OCI-M1 (cell line): Measurements from ENCODE around the gene MYBPC3.
"Not testable (repeated sequence)": the region's sequence is repeated elsewhere in the genome, so short reads cannot be mapped to it uniquely, and the experiment has no call there.

Experiments
- DNase-seq: peaks from one replicate; lab custom pipeline; 2025; lab: John Stamatoyannopoulos, UW

Gene MYBPC3

DNA sequence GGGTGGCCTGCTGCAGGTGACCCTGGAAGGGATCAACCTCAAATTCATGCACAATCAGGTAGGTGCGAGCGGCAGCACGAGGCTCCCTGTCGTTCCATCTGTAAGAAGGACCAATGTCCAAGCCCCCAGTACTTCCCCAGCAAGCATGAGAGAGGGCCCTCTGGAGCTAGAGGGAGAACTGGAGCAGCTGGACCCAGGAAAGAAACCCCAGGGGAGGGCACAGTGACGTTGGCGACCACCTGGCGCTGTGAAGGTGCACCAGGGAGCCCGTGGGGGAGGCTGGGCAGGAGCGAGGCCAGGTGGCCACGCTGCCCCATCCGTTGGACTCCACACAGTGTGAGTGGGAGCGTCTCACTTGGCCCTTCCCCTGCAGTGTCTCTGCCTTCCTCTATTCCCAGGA, 28.0 kb downstream of the MYBPC3 start:
- DNase-seq, result no peak

DNA sequence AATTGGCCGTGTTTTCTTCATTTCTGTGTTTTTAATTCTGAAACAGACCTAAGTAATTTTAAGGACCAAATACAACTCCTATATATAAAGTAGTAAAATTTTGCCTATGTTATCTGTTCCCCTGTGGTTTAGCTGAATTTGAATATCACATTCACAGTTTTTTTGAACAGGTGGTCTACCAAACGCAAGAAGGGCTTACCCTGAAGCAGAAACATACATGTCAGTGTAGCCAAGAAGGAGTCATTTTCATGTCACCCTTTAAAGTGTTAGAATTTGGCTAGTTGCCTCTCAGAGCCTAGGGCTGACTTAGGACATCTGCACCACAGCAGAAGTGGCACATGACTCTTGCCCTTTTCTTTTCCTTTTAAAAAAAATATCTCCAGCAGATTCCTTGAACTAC, 34.3 kb downstream of the MYBPC3 start:
- DNase-seq, result no peak

GRCh38 chr11:47317064-47317828, 35.3 kb downstream of the MYBPC3 start:
- DNase-seq, result no peak

DNA sequence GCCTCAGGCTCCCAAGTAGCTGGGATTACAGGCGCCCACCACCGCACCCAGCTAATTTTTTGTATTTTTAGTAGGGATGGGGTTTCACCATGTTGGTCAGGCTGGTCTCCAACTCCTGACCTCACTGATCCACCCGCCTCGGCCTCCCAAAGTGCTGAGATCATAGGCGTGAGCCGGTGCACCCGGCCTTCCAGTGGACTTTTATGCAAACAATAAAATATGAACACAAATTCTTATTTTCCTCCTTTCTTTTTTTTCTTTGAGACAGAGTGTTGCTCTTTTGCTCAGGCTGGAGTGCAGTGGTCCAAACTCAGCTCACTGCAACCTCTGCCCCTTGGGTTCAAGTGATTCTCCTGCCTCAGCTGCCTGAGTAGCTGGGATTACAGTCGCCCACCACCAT, 36.0 kb downstream of the MYBPC3 start:
- DNase-seq, result not testable (repeated sequence)

DNA sequence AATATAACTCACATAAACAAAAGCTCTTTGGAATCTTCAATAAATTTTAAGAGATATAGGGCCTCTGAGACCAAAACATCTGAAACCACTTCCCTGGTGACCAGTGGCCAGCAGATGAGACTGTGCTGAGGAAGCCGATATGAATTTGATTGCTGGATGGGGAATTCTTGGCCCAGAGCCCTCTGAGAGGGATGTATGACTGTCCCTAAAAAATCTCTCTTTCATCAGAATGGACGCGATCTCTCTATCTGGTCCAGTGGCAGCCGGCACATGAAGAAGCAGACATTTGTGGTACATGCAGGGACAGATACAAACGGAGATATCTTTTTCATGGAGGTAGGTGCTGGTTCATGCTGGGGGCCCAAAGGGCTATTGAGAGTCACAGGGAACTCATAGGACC, 37.5 kb downstream of the MYBPC3 start:
- DNase-seq, result no peak

DNA sequence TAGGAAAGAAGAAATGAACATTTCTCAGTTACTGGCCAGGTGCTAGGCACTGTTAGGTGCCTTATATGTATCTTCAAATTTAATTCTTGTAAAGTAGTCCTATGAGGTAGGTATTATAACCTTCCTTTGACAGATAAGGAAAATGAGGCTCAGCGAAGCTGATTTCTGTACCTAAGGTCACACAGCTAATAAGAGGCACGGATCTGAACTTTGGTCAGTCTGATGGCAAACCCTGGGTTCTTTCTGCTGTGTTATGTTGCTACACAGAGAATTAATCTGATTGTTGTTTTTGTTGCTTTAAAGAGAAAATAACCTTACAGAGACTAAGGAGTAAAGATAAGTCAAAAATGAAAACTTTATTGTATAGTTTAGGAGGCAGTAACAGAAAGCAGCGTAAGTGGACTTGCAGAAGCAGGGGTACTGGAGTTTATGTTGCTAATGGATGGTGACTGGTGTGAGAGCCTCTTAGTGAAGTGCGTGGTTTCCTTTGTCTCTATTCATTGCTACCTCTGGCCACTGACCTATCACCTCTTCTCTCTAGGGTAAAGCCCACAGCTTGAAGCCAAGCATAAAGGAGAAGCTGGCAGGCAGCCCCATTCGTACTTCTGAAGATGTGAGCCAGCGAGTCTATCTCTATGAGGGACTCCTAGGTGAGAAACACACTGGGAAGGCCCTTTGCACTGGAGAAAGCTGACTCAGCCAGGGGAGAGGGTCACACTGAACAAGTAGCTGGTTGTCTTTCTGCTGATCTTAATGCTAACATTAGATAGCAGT, 44.3 kb downstream of the MYBPC3 start:
- DNase-seq, result no peak

DNA sequence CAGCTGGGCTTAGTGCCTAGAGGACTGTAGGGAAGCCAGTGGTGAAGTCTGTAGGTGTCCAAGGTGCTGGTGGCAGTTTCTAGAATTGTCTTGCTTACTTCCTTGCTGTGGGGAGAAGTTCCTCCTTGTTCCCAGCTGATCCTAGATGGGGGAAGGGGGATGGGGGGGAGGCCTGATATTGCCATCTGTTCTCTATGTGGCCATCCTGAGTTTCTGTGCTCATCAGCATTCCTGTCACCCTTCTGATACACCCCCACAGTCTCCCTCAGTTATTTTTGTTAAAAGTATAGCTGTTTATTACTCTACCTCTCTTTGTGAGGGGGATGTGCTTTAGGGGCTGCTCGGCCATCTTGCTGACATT, 46.0 kb downstream of the MYBPC3 start:
- DNase-seq, result no peak

- no peak for DNase-seq
Measured at GRCh38 chr11:47305734-47306483, 46.6 kb downstream of the MYBPC3 start.

DNA sequence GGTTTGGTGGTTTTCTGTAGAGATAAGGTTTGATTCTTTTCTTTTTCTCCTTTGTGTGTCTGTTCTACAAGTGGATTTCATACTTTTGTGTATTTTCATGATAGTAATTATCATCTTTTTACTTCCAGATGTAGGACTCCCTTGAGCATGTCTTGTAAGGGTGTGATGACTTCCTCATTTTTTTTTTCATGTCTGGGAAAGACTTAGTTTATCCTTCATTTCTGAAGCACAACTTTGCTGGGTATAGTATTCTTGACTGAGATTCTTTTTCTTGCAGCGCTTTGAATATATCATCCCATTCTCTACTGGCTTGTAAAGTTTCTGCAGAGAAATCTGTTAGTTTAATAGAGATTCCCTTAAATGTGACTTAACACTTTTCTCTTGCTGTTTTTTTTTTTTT, 49.6 kb downstream of the MYBPC3 start:
- peak; percentile 40 for DNase-seq

- DNase-seq, result no peak
Measured at GRCh38 chr11:47299078-47299477, 53.4 kb downstream of the MYBPC3 start.

GRCh38 chr11:47296045-47296444, 56.5 kb downstream of the MYBPC3 start:
- DNase-seq, result no peak

- no peak for DNase-seq
Measured at GRCh38 chr11:47295385-47295784, 57.1 kb downstream of the MYBPC3 start.

GRCh38 chr11:47289856-47290255, 62.6 kb downstream of the MYBPC3 start:
- DNase-seq, result no peak

DNA sequence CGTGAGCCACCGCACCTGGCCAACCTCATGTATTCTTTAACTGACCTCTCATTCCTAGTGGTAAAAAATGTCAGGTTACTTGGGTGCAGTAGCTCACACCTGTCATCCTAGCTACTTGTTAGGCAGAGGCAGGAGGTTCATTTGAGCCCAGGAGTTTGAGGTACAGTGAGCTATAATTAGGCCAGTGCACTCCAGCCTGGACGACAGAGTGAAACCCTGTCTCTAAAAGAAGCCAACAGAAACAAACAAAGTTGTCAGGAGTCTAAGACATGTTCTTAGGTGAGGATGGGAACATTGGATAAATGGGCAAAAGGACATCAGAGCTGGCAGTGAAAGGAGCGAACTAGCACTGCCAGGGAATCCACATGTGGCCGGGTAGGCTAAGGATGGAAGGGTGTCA, 64.4 kb downstream of the MYBPC3 start:
- DNase-seq, result no peak

DNA sequence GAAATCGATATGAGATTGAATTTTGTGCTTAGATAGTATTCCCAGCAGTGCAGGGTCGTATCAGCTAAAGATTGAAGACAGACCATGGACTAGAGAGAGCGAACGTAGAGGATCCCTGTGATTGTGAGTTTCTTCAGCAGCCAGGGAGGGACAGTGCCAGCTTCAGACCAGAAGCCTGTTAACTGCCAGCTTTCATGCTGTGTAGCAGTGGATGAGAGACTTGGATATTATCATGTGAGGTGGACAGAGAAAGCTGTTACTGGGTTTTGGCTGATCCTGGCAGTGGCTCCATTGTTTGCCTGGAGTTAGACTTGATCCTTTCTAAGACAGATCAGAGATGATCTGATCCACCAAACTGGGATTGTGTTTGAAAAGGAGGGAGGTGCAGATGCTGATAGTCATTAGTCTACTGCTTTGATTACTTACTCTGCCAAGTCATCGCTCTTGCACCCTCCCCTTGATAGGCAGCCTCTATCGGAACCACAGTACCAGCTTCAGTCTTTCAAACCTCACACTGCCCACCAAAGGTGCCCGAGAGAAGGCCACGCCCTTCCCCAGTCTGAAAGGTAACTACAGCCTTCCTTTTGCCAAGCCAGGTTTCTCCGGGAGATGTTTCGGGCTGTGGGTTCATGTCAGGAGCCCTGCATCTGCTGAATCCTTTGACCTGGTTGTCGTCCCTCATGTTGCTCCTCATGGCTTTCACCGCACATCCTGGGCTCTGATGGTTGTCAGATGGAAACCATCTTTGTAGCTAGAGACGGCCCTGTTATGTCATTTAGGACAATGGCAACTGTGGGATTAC, 66.3 kb downstream of the MYBPC3 start:
- no peak for DNase-seq

GRCh38 chr11:47284151-47284550, 68.4 kb downstream of the MYBPC3 start:
- DNase-seq, result no peak

DNA sequence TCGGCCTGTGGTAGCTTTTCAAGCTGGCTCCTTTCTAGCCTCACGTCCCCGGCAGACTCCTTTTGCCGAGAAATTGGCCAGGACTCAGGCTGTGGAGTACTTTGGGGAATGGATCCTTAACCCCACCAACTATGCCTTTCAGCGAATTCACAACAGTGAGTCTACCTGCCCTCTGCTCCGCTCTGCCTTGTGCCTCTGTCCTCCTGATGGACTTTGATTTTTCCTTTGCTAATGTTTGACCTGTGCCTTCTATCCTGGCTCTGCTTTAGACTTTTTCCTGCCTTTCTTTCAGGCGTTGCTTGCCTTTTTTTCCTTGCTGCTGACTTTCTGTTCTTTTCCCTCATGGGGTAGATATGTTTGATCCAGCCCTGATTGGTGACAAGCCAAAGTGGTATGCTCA, 70.0 kb downstream of the MYBPC3 start:
- no peak for DNase-seq
